HG03135 (cell line): ENCODE data around the gene UBE2O.

Source experiments
- ATAC-seq: cut with Tn5 transposase; IDR thresholded peaks from one replicate; pipeline ENCODE4 v1.9.1; 2021; ENCODE audit warnings: mild to moderate bottlenecking, moderate library complexity; ENCODE audit not compliant: unreplicated experiment

Gene UBE2O

DNA sequence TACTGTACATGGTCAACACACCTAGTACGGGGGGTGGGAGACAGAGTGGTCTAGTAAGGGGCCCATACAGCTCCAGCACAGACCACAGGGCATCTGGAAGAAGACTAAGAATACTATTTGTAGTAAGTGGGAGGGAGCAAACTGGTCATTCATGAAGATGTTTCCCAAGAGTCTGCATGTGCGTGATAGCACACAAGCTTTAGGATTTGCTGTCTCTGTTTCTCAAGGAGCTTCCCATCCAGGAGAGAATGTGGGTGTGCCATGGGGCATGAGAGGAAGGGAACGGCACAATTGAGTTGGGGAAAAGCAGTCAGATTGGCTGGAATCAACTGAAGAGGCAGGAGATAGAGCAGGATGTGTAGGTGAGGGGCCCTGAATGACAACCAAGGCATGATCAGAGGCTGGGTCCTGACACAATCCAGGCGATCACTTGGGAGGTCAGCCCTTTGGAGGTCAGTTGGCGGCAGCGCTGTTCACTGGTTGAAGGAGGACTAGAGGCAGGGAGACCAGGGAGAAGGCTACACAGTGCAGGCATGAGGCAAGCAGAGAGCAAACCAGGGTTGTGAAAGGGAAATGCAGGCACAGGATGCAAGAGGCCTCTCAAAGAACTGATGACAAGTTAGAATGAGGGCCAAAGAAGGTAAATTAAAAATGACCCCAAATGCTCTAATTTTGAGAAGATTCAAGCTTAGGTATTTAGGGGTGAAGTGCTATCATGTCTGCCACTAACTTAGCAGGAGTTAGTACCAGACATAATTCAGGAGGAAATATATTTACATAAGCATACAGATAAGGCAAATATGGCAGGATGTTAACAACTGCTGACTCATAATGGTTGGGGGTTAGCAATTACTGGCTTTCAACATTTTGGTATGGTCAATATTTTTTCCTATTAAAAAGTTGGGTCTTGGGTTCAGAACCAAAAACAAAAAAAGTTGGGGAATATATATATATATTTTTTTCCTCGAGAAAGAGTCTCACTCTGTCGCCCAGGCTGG, 10.3 kb downstream of the UBE2O start:
- ATAC-seq, result no peak

DNA sequence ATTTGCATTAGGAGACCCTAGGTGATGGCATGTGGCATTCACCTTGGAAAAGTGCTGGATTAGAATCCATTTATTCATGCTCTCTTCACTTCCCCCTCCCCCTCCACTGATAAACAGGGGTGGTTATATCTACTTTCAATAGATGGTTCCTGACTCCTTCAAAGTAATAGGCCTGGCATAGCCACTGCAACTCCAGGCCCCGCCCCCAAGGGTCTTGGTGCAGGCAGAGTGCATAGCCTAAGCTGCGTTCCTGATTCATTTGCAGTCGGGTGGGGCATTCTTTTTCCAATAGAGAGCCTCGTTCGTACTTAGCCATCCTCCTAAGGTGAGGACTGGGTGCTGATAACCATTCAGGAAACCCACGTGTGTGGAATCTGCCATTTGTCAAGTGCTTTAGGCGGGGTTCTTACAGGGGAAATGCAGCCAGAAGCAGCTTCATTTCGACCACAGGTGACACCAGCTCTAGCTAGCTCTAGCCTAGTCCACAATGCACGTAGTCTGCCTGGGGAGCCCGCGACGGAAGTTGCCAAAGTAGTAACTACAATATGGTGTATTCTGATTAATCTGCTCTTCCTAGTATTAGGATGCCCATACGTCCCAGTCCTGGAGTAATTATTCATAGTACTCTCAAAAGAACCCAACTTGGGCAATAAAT, 11.1 kb downstream of the UBE2O start:
- ATAC-seq, result no peak

GRCh38 chr17:76440751-76441362, 12.1 kb downstream of the UBE2O start:
- ATAC-seq, result no peak

DNA sequence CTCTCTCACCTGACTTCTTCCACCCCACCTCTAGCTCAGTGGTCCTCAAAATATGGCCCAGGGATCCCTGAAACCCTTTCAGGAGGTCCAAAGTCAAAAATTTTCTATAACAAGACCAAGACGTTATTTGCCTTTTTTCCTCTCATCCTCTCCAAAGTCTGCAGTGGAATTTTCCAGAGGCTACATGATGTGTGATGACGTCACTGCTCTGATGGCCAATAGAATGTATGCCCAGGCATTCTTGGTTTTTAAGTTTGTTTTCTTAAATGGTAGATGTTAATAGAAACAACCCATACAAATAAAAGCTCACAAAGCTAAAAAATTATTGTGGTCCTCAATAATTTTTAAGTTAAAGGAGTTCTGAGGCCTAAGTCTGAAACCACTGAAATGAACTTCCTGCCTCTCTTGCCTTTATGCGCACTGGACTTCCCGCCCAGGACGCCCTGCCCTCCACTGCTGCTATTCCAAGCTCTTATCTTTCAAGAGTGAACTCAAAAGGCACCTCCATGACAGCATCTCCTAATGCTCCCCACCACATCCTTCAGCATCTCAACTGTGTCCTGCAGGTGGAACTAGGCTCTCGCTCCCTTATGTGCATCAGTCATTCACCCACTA, 13.5 kb downstream of the UBE2O start:
- no peak for ATAC-seq

- no peak for ATAC-seq
Observed at GRCh38 chr17:76438906-76439305, 14.0 kb downstream of the UBE2O start.

DNA sequence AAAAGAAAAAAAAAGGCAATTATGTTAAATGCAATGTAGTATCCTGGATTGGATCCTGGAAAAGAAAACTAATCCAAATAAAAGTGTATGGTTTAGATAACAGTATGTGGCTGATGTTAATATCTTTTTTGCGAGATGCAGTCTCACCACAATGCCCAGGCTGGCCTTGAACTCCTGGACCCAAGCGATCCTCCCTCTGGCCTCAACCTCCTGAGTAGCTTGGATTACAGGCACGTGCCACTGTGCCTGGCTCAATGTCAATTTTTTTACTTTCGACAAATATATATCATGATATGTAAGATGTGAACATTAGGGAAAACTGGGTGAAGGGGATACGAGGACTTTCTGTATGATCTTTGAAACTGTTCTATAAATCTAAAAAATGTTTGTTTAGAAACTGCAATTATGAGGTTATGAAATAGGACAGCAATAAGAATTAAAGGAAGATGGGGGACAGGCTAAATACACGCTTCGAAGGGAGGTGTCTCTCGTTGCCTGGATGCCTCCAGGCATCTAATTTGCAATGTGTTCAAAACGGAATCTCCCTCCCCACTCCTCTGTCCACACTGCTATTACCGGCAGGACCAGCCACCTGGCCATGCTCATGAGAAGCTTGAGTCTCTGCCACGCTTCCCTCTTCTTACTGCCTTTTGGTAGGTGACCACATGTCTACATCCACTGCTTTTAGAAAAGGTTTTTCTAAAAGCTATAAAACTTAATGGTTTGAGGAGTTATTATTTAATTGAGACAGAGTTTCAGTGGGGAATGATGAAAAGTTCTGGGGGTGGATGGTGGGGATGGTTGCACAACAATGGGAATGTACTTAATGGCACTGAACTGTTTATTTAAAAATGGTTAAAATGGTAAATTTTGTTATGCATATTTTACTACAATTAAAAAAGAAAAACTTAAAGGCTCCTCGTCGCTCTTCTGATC, 15.2 kb downstream of the UBE2O start:
- ATAC-seq, result no peak

DNA sequence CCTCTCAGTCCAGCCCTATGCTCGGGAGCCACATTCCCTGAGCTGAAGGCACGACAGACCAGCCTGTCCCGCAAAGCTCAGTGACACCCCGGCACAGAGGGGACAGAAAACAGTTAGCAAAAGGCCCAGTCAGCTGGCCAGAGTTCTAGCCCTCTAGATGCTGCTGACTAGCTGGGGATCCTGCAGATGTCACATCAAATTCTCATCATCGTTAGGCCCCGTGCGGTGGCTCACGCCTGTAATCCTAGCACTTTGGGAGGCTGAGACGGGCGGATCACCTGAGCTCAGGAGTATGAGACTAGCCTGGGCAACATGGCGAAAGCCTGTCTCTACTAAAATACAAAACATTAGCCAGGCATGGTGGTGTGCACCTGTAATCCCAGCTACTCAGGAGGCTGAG, 17.2 kb downstream of the UBE2O start:
- ATAC-seq, result no peak

GRCh38 chr17:76434870-76435269, 18.1 kb downstream of the UBE2O start:
- ATAC-seq, result no peak

DNA sequence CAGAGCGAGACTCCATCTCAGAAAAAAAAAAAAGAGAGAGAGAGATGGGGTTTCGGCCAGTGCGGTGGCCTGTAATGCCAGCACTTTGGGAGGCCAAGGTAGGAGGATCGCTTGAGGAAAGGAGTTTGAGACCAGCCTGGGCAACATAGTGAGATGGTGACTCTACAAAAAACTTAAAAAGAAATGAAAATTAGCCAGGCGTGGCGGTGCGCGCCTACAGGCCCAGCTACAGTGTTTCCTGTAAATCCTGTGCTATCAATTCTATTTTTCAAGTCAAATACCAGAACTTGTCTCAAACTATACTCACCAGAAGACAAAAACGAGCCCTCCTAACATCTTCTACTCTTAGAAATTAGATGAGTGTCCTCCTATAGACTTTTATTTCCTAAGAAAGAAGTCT, 19.3 kb downstream of the UBE2O start:
- no peak for ATAC-seq

DNA sequence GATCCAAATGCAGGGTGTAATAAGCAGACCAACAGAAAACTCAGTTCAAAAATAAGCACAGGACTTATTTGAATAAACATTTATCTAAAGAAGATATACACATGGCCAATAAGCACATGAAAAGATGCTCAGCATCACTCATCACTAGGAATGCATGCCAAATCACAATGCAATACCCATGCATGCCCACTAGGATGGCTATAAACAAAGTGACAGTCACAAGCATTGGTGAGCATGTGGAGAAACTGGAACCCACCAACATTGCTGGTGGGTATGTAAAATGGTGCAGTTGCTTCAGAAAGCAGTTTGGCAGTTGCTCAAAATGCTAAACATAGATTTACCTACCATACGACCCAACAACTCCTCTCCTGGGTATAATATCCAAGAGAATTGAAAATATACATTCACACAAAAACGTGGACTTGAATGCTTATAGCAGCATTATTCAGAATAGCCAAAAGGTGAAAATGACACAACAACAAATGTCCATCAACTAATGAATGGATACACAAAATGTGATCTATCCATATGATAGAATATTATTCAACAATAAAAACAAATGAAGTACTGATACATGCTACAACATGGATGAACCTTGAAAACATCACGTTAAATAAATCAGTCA, 20.1 kb downstream of the UBE2O start:
- ATAC-seq, result no peak

DNA sequence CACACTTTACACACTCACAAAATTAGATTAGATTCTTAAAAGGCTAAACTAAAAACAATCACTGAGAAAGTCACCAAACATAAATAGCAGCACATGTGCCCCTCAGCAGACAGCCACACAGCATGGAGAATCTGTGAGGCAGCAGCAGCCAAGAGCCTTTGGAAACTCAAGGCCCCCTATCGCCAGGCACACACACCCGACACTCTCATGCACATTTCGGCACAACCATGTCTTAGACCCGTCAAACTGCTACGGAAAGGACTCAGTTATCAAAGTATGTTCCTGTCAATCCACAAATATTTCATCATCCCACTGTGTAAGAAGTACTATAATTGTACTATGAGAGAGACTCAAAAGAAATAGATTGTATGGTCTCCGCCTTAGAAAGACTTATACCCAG, 20.9 kb downstream of the UBE2O start:
- no peak for ATAC-seq

GRCh38 chr17:76431509-76431908, 21.4 kb downstream of the UBE2O start:
- ATAC-seq, result no peak

- ATAC-seq, result no peak
Observed at GRCh38 chr17:76428511-76428910, 24.4 kb downstream of the UBE2O start.

GRCh38 chr17:76427501-76428231, 25.3 kb downstream of the UBE2O start:
- no peak for ATAC-seq

DNA sequence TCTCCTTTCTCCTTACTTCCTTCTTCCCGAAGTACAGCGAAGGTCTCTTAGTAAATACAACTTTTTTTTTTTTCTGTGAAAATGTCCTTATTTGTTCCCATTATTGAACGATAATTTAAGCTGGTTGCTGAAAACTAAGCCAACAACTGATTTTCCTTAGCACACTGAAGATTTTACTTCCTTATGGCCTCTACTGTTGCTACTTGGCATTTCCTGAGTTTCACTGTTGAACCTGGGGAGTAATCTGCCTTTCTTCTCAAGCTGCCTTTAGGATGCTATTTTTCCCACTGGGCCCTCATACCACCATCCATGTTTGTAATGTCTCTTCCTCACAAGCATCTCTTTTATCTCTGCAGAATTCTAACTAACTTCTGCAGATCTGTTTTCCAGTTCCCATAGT, 26.1 kb downstream of the UBE2O start:
- no peak for ATAC-seq

DNA sequence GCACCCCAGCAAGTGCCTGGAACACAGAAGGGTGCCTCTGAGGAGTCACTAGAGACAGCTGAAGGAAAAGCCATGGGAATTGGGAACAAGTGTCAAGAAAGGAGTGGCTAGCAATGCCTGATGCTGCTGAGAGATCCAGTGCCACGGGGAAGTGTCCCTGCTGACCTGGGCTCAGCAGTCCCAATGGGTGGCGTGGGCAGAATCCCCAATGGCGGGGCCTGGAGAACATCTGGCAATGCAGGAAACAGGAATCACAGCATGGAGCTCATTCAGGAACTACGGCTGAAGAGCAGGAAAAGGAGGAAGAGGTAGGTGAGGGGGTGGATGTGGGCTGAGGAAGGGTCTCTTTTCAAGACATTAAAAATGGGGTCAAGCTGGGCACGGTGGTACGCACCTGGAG, 30.1 kb downstream of the UBE2O start:
- no peak for ATAC-seq

DNA sequence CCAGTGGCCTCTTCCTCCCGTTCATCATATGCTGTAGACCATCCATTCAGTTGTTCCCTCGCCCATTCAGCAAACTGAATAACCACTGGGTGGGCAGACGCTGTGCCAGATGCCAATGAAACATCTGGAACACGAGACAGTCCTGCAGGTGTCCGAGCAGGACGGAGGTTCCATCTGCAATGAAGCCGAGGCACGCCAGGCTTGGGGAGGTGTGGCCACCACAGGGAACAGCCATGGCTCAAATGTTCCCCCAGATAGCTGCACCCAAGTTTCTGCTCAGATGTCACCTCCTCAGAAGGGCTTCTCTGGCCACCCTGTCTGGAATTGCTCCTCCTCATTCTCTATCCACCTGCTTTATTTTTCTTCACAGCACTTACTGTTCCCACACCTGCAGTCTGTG, 30.5 kb downstream of the UBE2O start:
- no peak for ATAC-seq

DNA sequence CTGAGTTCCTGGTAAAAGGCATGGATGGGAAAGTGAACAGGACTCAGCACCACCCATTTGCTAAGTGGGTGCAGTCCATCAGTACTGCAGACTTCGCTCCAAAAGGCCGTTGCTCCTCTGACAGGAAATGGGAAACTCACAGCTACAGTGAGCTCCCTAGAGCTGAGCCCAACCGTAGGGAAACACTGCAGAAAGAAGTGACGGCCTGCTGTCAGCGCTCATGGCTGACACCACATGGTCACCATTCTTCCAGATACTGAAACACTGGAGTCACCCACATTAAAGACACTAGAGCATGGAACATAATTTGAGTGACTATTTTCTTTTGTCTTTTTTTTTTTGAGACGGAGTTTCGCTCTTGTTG, 31.9 kb downstream of the UBE2O start:
- no peak for ATAC-seq

DNA sequence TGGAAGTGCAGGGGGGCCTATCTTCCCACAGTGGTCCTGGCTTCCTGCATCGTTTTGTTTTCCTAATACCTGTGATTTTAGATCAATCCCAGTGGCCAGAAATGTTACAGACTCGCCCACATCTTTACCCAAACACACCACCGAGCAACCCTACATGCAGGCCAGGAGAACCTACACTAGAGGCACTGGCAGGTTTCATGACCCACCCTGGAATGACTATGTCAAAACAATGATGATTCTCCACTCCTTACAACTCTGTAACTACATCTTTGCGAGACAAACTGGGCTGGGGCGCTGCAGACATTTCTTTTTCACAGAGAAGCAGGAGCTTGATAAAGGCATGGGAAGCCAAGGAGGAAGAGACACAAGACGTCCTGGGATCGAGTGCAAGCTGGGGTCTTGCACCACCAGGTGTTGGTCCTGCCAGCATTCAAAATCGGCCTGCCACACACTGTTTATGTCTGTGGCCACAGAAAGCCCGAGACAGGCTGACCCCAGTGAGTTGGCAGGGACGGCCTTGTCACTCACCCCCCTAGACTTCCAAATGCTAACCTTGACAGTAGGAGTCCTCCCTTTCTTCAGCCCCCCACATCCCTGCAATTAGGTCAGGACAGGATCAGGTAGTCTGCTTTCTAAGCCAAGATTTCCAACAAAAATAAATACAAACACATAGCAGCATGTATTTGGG, 32.5 kb downstream of the UBE2O start:
- ATAC-seq, result no peak
